DMS53 (cell line): ENCODE data around the gene BTBD9.

Experiments used
- DNase-seq: peaks from one replicate; lab custom pipeline; 2025; lab: John Stamatoyannopoulos, UW

The BTBD9 gene

GRCh38 chr6:38507173-38507572 is 132.6 kb downstream of the BTBD9 start:
- no peak for DNase-seq

DNA sequence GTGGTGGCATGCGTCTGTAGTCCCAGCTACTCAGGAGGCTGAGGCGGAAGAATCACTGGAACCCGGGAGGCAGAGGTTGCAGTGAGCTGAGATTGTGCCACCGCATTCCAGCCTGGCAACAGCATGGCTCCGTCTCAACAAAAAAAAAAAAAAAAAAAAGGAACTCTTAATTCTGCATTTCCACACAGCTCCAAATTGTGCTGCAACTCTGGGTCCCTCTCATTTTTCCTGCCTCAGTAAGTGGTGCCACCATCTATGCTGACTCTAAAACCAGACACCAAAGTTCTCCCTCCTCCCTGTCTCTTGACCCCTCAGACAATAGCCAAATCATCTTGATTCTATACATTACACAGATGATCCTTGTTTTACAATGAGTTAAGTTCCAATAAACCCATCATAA is 133.9 kb downstream of the BTBD9 start:
- DNase-seq = no peak

- DNase-seq = no peak
Observed at GRCh38 chr6:38504996-38505395, 134.7 kb downstream of the BTBD9 start.

DNA sequence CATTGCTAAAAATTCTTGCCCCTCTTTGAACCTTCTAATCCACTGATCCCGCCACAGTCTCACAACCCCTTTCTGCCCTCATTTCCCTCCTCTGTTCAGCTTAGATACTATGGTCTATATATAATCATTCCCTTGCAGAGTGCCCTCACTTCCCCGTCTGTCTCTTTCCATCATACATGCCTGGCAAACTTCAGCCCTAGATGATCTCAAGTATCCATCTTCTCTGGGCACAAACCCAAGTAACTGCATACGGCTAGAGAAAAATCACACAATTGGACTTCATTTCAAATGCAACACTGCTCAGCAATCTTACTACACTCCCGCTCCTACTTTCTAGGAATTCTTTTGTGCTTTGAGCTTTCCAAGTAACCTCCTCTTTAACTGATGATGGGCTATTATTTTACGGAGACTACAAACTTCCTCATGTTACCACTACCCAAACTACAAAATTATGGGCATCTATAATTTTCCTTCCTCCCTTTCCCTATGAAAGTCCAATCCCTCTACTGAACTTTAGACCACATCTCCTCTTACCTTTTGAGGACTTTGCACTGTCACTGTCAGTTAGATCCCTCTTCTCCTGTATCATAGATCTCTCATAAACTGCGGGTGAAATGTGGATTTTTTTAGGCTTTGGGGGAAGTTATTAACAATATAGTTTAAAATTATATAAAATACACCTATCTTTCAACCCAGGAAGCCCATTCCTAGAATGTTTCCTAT is 135.6 kb downstream of the BTBD9 start:
- DNase-seq = no peak

DNA sequence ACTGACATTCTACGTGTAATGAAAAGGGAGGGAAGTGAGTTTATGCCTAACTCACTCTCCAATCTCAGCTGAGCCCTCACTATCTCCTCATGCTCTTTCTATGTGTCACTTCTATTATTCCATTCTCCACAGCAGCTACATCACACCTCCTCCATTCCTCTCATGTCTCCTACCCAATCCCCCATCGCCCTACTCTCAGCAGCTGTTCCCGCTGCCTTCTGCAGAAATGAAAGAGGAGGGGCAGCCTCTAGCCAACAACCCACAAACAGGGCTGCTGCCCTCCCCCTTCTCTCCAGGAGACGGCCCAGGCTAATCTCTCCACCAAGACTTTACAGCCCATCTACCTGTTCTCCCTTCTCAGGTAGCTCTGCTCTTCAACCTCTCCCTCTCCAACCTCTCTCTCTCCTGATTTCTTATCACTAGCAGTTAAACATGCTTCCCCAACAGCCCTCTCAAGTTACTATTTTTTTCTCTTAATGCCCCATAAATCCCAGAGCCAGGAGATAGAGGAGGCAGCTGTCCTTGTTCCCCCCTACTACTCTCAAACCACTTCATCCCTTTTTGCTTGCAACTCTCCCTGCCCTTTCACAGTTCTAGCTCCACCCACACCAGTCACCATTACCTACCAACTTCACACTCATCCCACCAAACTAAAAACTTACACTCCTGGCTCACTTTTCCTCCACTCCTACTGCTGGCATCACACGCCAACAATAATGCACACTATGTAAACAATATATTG is 136.5 kb downstream of the BTBD9 start:
- DNase-seq = no peak

- DNase-seq = no peak
Observed at GRCh38 chr6:38502423-38502822, 137.3 kb downstream of the BTBD9 start.

DNA sequence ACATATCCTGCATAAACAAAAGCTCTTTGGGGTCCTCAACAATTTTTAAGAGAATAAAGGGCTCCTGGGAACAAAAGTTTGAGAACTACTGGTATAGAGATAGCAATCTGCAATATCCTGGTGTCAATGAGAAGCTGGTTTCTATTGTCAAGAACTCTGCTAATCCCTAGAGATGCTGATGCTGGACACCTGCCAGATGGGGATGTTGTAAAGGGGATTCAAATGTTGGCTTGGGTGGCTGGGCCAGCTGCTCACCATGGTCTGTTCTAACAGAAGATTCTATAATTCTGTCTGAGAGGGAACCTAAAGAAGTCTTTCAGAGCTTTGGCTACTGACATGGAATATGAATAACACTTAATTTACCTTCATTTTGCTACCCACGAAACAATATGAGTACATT is 137.8 kb downstream of the BTBD9 start:
- DNase-seq = peak; percentile 4

GRCh38 chr6:38499529-38500096 is 140.1 kb downstream of the BTBD9 start:
- no peak for DNase-seq

DNA sequence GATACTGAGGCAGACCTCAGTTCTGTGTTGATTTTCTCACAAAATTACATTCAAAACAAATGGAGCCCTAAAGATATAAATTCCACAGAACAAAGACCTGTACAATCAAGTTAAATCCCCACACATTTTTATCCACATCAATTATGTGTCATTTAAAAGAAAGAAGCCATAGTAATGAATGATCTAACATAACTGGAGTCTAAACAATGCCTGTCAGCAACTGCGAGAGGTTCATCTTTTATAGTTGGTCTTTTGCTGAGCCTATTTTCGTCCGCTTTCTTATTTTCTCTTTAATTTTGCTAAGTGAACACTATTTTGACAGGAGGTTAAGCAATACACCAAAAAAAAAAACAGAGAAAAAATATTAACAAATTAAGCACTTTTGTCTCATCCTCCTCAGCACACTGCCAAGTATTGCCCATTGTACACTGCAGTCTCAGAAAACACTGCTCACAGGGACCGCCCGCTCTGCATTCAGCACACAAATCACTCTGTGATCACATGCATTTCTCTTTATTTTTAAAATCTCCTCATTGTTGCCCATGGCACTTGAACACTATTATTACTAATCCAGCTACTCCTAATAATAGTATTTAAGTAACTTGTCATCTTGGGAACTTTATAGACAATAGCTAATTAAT is 140.8 kb downstream of the BTBD9 start:
- DNase-seq = no peak

GRCh38 chr6:38498085-38498484 is 141.6 kb downstream of the BTBD9 start:
- no peak for DNase-seq

DNA sequence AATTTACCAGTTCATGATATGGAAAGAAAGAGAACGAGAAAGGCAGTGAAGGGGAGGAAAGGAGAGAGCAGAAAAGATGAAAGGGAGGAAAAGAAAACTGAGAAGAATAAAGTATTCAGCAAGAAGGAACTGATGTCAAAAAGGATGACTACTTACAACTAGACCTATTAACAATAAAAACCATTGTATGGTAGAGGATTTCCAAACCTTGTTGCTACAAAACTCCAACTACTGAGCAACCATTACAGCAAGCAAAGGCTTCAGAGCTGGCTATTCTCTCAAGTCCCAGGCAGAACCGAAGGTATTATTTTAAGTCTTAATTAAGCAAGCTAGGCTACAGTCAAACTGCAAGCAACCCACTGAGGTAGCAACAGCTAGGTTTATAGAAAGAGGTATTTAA is 142.2 kb downstream of the BTBD9 start:
- no peak for DNase-seq

- peak; percentile 7 for DNase-seq
Observed at GRCh38 chr6:38495922-38496635, 143.7 kb downstream of the BTBD9 start.

DNA sequence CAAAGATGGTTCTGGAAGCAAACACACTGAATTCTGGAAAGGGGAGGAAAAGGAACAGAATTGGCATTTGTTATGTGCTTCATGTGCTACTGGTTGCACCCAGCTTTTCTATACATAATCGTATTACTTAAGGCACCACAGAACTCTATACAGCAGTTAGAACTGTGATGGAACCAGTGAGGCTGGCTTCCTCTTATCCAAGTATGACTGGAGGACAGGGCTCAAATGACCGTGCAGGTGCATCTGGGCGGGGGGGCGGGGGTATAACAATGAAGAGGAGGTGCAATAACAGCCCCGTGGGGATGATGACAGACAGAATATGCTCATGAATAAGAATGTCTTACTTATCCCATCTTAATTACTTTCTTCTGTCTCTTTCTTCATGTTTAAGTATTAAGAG is 144.2 kb downstream of the BTBD9 start:
- DNase-seq = no peak

DNA sequence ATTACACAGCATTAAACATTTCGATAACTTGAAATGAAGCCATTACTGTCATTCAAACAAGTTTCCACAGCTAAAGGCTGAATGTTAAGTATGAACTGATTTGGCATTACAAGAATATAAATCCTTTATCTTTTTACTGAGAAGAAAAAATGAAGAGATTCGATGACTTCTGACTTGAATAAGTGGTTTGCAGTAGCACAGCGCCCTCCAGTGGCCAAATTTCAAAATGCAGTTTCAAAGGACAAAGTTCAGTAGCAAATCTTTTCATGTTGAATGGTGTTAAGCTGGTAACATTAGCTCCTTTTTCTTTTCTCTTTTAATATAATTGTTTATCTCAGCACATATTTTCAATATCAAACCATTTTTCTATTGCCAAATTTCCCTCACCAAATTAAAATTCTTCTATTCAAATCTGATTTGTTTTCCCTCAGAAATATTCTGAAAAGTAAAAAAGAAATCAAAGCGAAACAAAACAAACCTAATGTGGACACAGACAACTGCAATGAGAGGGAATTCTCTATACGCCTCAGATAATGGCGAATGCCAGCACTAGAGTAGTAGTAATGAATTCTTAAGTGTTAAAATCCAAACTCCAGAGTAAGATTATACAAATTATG is 145.7 kb downstream of the BTBD9 start:
- DNase-seq = peak; percentile 73

DNA sequence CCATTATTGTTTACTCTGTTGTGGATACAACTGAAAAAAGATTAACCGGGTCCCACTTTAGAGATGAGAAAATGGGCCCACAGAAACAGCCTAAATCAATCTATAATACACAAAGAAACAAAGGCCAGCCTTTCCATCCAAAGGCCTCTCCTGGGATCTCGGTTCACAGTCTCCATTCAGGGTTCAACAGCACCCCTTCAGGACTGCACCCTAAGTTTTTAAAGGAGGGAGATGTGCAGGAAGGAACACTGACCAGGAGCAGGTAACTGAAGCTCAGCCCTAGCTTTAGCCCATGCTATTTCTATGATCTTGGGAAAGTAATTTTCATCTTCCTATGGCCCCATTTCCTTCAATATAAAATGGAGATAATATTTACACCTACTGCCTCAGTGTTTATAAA is 147.7 kb downstream of the BTBD9 start:
- no peak for DNase-seq

- no peak for DNase-seq
Observed at GRCh38 chr6:38489951-38490350, 149.8 kb downstream of the BTBD9 start.

GRCh38 chr6:38487423-38487822 is 152.3 kb downstream of the BTBD9 start:
- no peak for DNase-seq

- no peak for DNase-seq
Observed at GRCh38 chr6:38485488-38485887, 154.2 kb downstream of the BTBD9 start.

- DNase-seq = no peak
Observed at GRCh38 chr6:38484656-38485055, 155.1 kb downstream of the BTBD9 start.

DNA sequence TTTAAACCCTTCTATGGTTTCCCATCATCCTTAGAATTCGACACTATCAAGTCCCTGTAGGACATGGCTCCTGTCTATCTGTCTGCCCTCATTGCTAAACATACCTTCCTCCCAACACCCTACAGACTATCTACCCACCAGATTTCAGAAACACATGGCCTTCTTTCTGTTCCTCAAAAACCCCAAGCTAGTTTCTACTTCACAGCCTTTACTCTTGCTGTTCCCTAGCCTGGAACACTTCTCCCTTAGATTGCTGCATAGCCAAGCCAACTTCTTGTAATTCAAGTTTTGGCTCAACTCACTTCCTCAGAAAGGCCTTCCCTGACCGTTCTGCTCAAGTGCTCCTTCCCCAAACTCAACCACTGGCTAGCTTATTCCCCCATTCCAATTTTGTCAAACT is 156.2 kb downstream of the BTBD9 start:
- DNase-seq = no peak

GRCh38 chr6:38482466-38482865 is 157.3 kb downstream of the BTBD9 start:
- no peak for DNase-seq

GRCh38 chr6:38481851-38482250 is 157.9 kb downstream of the BTBD9 start:
- DNase-seq = no peak
